GM19397 (cell line): ENCODE data around the gene ESF1.
"Not testable (repeated sequence)": the region's sequence is repeated elsewhere in the genome, so short reads cannot be mapped to it uniquely, and the experiment has no call there.

Source experiments
- ATAC-seq: cut with Tn5 transposase; IDR thresholded peaks from one replicate; pipeline ENCODE4 v1.9.1; 2021; ENCODE audit warnings: mild to moderate bottlenecking, moderate library complexity; ENCODE audit not compliant: unreplicated experiment

The ESF1 gene

DNA sequence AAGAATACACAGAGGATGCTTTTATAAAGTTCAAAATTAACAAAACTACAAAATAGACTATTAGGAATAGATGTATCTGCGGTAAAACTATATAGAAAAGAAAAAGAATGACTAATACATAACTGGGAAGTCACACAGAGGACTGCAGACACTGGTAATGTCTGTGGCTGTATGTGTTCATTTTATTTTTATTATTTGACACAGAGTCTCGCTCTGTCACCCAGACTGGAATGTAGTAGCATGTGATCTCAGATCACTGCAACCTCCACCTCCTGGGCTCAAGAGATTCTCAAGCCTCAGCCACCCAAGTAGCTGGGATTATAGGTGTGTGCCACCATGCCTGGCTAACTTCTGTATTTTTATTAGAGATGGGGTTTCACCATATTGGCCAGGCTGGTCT is 38.9 kb downstream of the ESF1 start:
- no peak for ATAC-seq

GRCh38 chr20:13744352-13744751 is 40.4 kb downstream of the ESF1 start:
- ATAC-seq = no peak

DNA sequence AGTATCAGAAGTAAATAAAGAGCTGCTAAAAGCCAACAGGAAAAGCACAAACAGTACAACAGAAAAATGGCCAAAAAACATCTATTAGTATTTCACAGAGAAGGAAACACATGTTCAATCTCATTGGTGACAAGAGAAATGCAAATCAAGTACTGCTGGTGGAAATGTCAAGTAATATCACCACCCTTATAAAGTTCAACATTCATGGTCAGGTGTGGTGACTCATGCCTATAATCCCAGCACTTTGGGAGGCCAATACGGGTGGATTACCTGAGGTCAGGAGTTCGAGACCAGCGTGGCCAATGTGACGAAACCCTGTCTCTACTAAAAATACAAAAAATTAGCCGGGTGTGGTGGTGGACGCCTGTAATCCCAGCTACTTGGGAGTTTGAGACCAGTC is 42.8 kb downstream of the ESF1 start:
- no peak for ATAC-seq

GRCh38 chr20:13739731-13740649 is 44.7 kb downstream of the ESF1 start:
- no peak for ATAC-seq

DNA sequence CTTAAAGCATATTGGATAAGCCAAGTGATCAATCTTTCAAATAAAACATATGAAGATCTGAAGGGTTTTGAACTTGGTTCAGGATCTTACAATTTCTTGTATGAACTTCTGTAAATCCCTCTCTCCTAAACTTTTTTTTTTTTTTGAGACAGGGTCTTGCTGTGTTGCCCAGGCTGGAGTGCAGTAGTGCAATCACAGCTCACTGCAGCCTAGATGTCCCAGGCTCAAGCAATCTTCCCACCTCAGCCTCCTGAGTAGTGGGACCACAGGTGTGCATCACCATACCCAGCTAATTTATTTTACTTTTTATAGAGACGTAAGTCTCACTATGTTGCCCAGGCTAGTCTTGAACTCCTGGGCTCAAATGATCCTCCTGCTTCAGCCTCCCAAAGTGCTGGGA is 46.5 kb downstream of the ESF1 start:
- not testable (repeated sequence) for ATAC-seq

DNA sequence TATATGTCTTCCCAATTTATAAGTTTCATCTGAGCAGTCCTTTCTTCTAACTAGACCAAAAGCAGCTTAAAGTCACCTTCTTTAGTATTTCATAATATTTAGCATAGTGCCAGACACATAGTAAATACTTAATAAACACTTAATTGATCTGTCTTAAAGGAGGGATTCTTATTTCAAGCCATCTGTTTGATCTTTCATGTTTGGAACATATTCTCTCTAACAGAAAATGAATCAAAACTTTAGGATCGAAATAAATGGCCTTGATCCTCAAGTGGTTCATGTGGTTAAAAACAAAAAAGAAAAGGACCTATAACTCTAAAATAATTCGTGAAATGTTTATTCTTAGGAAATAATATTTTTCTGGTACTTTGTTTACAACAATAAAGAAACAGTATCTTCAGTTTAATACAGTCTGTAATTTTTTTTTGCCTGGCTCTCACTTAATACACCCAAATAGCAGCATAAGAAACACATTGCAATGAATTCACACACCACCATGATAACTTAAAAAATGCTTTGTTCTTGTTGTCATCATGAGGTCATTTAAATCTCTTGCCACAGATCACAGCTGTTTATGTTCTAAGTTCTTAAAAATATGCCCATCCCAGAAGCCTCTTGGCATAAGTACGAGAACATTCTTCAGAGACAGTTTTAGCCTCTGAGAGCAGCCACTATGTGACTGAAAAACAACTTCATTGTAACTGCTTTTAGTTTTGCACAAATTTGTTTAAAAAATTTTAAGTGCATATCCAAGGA is 48.1 kb downstream of the ESF1 start:
- no peak for ATAC-seq

GRCh38 chr20:13735826-13736225 is 48.9 kb downstream of the ESF1 start:
- ATAC-seq = no peak

DNA sequence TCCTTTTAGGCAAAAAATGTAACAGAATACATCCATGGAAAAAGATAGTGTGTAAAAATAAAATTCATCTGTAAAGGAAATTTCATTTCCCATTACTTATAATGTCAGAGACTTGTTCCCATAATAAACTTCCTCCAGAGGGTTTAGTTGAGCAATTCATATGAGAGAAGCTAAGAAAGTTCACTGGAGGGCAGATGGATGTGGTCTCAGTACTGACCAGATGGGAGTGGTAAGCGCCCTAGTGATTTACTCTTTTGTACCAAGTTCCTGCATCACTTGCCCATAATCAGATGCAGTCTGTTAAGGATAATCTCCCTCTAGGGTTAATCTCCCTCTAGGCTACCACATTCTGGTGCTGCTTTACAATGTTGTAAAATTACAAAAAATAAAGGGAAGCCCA is 61.7 kb downstream of the ESF1 start:
- no peak for ATAC-seq

DNA sequence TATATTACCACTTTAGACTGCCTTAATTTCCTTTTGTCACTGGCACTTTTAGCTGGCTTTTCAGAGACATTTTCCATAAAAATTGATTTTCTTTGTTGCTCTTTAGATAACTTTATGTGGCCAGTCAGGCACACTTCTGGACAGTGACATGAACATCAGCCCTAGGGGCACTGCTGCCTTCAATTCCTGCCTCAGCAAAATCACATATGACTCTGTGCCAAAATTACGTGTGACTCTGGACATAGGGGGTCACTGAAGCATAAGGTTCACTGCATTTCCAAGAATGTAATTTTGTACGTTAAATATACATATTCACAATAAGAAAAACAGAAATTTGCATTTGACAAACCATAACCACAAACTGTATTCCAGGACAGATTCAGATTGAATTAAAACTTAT is 66.5 kb downstream of the ESF1 start:
- peak; percentile 8 for ATAC-seq

- ATAC-seq = peak; percentile 90
Measured at GRCh38 chr20:13717631-13718044, 67.1 kb downstream of the ESF1 start.

DNA sequence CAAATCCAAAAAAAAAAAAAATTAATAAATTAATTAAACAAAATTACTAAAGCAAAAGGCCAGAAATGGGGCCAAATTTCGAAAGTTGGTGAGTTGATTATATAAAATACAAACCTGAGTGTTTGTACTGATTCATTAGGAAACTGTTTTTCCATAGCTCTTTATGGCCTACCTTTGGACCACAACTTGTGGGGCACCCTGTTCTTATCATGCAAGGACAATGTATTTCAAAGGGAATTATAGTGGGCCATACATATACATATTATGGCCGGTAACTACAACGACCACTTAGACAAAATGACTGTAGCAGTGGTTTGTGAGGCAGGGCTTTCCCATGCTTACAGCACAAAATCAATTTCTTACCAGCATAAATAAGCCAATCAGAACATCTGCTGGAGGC is 69.5 kb downstream of the ESF1 start:
- no peak for ATAC-seq

- no peak for ATAC-seq
Measured at GRCh38 chr20:13708234-13708633, 76.5 kb downstream of the ESF1 start.

- no peak for ATAC-seq
Measured at GRCh38 chr20:13703265-13703664, 81.5 kb downstream of the ESF1 start.

DNA sequence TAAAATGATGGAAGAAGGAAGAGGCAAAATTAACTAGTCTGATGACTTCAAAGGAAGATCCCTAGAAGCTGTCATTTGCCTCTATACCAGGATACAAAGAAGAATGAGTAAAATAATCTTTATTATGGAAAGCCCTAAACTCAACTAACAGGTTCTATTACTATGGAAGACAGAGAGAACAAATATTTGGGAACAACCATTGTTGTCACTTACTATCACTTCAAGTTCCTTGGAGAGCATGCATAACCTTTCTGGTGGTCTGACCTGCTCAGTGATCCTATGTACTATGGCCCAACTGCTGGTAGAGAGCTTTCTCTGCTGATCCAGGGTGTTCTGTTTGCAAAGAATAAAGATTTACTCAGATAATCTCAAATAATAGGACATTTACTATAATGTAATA is 83.2 kb downstream of the ESF1 start:
- no peak for ATAC-seq

GRCh38 chr20:13700761-13701160 is 84.0 kb downstream of the ESF1 start:
- ATAC-seq = no peak

- ATAC-seq = no peak
Measured at GRCh38 chr20:13694420-13695150, 90.1 kb downstream of the ESF1 start.

- no peak for ATAC-seq
Measured at GRCh38 chr20:13692802-13693736, 91.7 kb downstream of the ESF1 start.

GRCh38 chr20:13690943-13691342 is 93.8 kb downstream of the ESF1 start:
- ATAC-seq = no peak

- no peak for ATAC-seq
Measured at GRCh38 chr20:13687815-13688214, 96.9 kb downstream of the ESF1 start.

GRCh38 chr20:13685623-13686022 is 99.1 kb downstream of the ESF1 start:
- no peak for ATAC-seq
